CD4-positive, alpha-beta T cell treated with Interleukin-4 for 1 hour (primary cell): ENCODE results near the gene FAM53A.

Source experiments
- DNase-seq, 2 donors: peaks; one replicate each; pipeline ENCODE4 v3.0.0-alpha.2; 2020 to 2022

FAM53A gene, protein sequence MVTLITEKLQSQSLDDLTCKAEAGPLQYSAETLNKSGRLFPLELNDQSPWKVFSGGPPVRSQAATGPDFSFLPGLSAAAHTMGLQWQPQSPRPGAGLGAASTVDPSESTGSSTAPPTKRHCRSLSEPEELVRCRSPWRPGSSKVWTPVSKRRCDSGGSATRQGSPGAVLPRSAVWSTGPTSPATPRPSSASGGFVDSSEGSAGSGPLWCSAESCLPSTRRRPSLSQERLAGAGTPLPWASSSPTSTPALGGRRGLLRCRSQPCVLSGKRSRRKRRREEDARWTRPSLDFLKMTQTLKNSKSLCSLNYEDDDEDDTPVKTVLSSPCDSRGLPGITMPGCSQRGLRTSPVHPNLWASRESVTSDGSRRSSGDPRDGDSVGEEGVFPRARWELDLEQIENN

GRCh38 chr4:1683736-1684505, at the start of gene FAM53A:
FAM53A (minus strand) TSS chr4:1684313; CDS start chr4:1668741, 15,572 bp downstream.
- peak; percentile 91 to 92 for DNase-seq

- no peak for DNase-seq
Observed at GRCh38 chr4:1732911-1733310, 48.8 kb upstream of the FAM53A start.

DNA sequence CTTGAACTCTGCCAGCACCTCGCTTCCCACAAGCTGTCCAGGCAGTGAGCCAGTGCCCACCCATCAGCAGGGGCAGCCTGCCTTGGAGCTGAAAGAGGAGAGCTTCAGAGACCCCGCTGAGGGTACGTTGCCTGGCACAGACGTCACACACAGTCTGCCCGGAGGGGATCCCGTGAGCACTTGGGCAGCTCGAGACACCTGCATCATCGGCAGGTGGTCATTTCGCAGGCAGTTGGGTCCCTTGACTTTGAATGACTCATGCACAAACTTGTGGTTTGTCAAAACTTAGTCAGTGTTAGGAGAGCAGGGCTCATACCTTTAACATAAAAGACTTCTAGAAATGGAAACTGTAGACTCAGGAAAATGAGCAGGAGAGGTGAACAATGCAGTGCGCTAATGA, 47.1 kb upstream of the FAM53A start:
- no peak for DNase-seq

DNA sequence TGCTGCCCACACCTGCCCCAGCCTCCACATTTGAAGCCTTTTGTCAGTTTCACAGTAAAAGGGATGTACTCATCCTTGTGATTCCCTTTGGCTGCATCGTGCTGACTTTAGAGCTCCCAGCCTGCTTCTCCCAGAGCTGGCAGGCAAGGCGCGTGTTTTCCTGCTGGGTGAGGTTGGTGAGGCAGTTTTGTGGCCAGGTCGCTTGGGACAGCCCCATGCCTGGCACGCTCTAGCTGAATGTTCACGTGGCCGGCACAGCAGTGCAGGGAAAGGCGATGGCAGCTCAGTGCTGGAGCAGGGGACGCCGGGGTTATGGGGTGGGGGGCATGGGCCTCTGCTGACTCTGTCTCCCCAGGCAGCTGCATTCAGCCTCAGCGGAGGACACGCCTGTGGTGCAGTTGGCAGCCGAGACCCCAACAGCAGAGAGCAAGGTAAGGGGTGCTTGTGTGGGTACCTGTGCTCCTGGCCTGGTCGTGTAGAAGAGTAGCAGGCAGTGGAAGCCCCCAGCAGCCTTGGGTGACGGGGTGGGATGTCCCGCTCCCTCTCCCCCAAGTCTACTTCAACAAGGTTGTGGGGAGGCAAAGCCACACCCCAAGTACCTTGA, 46.5 kb upstream of the FAM53A start:
- no peak for DNase-seq

DNA sequence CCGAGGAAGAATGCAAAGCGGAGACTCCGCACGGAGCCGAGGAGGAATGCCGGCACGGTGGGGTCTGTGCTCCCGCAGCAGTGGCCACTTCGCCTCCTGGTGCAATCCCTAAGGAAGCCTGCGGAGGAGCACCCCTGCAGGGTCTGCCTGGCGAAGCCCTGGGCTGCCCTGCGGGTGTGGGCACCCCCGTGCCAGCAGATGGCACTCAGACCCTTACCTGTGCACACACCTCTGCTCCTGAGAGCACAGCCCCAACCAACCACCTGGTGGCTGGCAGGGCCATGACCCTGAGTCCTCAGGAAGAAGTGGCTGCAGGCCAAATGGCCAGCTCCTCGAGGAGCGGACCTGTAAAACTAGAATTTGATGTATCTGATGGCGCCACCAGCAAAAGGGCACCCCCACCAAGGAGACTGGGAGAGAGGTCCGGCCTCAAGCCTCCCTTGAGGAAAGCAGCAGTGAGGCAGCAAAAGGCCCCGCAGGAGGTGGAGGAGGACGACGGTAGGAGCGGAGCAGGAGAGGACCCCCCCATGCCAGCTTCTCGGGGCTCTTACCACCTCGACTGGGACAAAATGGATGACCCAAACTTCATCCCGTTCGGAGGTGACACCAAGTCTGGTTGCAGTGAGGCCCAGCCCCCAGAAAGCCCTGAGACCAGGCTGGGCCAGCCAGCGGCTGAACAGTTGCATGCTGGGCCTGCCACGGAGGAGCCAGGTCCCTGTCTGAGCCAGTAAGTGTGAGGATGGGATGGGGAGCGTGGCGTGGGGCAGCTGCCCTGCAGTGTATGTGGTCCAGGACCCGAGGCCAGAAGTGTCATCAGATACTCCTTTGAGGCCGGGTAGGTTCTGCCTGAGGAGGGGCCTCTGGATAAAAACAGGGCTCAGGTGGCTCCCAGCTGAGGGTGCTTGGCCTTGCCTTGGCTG, 44.2 kb upstream of the FAM53A start:
- DNase-seq, result no peak

DNA sequence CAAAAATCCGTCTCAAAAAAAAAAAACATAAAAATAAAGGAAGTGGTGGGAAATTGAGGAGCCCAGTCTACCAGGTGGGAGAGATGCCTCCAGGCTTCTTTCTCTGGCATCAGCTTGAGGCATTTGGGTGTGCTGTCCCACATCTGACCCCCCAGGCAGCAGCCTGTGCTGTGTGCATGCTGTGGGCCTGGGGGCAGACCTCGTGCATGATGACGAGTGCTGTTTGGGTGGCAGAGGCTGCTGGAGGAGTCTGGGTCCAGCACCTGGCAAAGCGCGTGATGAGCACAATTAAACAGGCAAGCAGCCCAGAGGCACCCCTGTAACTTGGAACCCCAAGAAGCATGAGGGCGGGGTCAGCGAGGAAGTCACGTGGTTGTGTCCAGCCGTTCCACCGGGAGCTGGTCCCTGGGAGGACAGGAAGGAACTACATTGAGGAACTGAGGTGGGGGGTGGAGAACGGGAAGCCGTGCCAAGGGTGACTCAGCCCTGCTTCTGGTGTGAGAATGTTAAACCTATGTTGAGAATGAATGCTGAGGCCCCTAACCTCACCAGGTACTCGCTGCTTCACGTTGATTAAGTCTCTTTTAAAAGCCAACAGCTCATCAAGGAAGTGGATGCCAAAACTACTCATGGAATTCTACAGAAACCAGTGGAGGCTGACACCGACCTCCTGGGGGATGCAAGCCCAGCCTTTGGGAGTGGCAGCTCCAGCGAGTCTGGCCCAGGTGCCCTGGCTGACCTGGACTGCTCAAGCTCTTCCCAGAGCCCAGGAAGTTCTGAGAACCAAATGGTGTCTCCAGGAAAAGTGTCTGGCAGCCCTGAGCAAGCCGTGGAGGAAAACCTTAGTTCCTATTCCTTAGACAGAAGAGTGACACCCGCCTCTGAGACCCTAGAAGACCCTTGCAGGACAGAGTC, 43.3 kb upstream of the FAM53A start:
- DNase-seq, result peak in 1 of 2 donors; percentile 54

DNA sequence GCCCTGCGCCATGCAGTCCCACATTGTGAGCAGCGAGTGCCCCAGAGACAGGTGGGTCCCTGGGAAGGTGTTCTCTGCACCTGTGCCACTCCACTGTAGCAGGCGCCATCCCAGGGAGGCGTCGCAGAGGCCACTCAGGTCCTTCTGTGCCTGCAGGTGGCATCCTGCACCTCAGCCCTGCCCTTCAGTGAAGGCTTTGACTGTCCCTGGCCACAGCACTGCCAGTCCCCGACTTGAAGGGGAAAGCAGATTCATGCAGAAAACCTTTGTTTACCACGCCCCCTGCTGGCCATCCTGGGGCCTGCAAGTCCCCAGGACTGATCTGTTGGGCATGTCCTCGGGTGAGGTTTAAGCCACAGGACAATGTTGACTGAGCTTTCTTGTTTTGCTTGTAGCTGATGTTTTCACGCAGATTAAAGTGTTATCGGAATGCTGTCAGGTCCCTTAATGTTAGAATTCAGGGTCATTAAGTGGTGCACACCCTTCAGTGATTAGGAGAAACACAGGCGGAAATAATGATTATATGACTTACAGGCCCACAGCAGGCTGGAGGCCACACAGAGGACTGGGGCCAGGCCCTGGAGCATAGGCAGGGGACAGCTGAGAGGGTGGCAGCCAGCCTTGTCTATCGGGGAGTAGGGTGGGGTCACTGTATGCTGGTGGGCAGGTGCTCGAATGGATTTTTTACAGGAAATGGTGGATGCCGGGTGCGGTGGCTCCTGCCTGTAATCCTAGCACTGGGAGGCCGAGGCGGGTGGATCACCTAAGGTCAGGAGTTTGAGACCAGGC, 42.2 kb upstream of the FAM53A start:
- DNase-seq, result peak; percentile 88 to 89

GRCh38 chr4:1725521-1725920, 41.4 kb upstream of the FAM53A start:
- DNase-seq, result no peak

DNA sequence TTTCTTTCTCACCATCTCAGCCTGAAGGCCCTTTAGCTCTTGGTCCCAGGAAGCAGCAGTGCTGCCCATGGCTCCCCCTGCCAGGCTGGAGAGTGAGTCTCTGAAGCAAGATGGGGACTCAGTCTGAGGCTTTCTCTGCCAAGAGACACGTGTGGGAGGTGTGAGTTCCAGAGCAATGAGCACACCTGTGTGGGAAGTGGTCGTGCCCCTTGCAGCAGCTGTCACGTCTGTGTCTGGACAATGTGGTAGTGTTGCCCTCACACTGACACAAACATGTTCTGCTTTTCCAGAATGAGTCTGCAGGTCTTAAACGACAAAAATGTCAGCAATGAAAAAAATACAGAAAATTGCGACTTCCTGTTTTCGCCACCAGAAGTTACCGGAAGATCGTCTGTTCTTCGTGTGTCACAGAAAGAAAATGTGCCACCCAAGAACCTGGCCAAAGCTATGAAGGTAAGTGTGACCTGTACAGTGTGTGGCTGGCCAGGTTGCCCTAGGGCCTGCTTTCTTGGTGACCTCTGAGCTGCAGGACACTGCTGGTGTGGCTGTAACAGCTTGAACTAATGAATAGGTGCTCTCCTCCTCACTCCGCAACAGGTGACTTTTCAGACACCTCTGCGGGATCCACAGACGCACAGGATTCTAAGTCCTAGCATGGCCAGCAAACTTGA, 39.2 kb upstream of the FAM53A start:
- DNase-seq, result peak; percentile 70 to 80

DNA sequence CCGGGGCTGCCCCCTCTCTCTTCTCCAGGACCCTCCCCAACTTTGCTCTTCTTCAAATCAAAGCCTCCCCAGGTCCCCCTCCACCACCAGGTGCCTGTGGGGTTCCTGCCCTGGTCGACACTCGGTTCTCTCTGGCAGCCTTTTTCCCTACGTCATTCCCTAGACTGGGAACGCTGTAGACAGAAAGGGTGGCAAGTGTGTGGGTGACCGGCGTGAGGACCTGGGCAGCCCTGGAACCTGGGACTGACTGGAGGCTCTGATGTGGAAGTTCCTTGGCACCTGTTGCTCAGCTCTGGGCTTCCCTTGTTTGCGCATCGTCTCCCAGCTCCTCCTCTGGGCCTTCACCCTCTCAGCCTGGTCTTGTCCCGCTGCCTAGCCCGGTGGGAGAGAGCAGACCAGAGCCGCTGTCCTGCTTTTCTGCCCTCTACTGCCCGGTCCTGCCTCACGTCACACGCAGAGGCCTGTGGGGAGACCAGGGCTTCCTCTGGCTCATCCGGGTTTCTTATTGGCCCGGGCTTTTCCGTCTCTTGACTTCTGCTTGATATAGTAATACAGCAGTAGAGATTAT, 38.5 kb upstream of the FAM53A start:
- no peak for DNase-seq

- DNase-seq, result no peak
Observed at GRCh38 chr4:1721666-1722550, 37.8 kb upstream of the FAM53A start.

DNA sequence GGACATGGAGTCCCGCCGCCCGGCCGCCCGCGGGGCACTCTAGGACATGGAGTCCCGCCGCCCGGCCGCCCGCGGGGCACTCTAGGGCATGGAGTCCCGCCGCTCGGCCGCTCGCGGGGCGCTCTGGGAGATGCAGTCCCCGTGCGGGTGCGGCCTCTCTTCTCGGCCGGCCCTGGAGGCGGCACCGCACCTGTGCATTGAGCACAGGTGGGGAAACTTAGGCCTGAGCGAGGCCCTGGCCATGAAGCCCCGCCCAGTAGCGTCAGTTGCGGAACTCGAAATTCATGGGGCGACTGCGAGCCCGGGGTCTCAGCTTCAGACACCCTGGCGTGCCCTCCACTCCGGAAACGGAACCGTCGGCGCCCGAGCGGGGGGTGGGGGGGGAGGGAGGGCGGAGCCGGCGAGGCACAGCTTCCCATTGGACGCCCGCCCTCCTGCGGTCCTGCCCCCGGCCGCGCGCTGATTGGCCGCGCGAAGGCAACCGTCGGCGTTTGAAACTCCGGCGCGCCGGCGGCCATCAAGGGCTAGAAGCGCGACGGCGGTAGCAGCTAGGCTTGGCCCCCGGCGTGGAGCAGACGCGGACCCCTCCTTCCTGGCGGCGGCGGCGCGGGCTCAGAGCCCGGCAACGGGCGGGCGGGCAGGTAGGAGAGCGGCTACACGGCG, 37.0 kb upstream of the FAM53A start, which contains the start of the genes TACC3 and TMEM129:
TACC3 (plus strand) TSS at position 519 of the 663 bp plus-strand sequence. CDS start 1,901 bp downstream, outside the sequence.
TMEM129 (minus strand) TSS at position 321 of the 663 bp plus-strand sequence. CDS start 486 bp downstream, outside the sequence.
- DNase-seq, result peak; percentile 97 to 98

DNA sequence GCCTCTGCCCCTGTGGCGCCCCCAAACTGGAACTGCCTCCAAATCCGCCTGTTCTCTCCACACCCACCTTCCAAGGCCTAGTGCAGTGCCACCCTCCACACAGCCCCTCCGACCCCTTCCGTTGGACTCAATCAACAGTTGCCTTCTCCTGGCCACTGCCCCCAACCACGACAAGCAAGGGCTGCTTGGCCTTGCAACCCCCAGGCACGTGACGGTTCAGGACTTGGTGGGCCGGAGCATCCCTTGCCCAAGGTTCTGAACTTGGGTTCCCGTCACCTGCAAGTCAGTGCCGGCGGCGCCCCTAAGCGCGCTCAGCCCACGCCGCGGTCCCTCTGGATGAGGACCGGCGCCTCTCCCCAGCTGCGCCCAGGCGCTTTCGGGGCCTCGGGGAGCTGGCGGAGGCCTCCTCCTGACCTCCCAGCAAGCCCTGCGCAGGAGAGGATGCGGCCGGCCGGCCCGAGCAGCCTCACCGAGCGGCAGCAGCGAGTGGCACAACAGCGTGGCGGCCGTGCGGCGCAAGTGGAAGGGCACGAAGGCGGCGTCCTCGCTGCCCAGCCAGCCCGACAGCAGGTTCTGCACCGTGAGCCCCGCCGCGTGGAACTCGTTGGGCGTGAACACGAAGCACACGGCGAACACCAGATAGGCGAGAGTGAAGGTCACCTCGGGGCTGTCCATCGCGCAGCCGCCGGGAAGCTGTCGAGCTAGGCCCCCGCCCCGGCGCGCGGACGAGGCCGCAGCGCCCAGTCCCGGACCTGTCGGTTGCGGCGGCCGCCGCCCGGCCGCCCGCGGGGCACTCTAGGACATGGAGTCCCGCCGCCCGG, 36.3 kb upstream of the FAM53A start:
- peak; percentile 28 to 43 for DNase-seq

- no peak for DNase-seq
Observed at GRCh38 chr4:1718095-1718850, 34.2 kb upstream of the FAM53A start.

GRCh38 chr4:1717129-1718094, 33.3 kb upstream of the FAM53A start:
- no peak for DNase-seq
